ENCODE measurements around the gene DVL3. TPM values are rescaled to one million over a fixed set of nuclear protein-coding genes. Genes with fewer than 3 reads are reported as not detected.
"Not testable (repeated sequence)": the region's sequence is repeated elsewhere in the genome, so short reads cannot be mapped to it uniquely, and the experiment has no call there.

The DVL3 gene
- total RNA-seq, 1 experiment from 2014 or later: 108 TPM

GRCh38 chr3:184160456-184160855, 5.3 kb downstream of the DVL3 start:
- Histone ChIP-seq H2AFZ (no peak overlapping the region), H3K79me2 (ENCODE audit: low read depth) (peaks cover 73% of the 10 kb centered on the region), H3K9me2 (ENCODE audit: insufficient read depth) (no peaks in the 10 kb centered on the region), H3K4me1 (replicated peaks; ENCODE audit: insufficient read depth) (peaks cover 17% of the 10 kb centered on the region), H3K27ac (no peak overlapping the region), H3K27me3 (ENCODE audit: insufficient read depth, low read depth) (no peaks in the 10 kb centered on the region), H3K4me3 (no peak overlapping the region), H3K36me3 (ENCODE audit: low read depth) (peaks cover 21% of the 10 kb centered on the region; the same call in 1 of the 2 replicates), H3K4me2 (no peak overlapping the region), H3K9me3 (ENCODE audit: insufficient read depth, low read depth) (no peaks in the 10 kb centered on the region), H3F3A (ENCODE audit: insufficient read depth, low read depth) (peaks cover 10% of the 10 kb centered on the region), H4K20me1 (ENCODE audit: insufficient read depth) (peaks cover 56% of the 10 kb centered on the region)
- DNase-seq: no peak
- no peak for TF ChIP-seq CTCF (conservative IDR thresholded peaks at IDR 0.05)
- no peak for TF ChIP-seq EZH2 (IDR thresholded peaks at IDR 0.05; ENCODE audit: low read depth)
- no TSS peak for BruUV-seq (replicated peaks)
- intact Hi-C loops (cut with micrococcal nuclease; ENCODE audit: unreplicated experiment): no loop called here
- POLR2A ChIA-PET (ENCODE audit: unreplicated experiment): no interaction called here
- CTCF ChIA-PET: no interaction called here

GRCh38 chr3:184162571-184163070, 7.4 kb downstream of the DVL3 start:
- H3K79me2 ChIP-seq (ENCODE audit: low read depth): peaks cover 52% of the 10 kb centered on the region
- H3K4me3 ChIP-seq; H3K27ac ChIP-seq; BruUV-seq (replicated peaks); DNase-seq; H3K27me3 ChIP-seq (ENCODE audit: insufficient read depth, low read depth); H3K9me2 ChIP-seq (ENCODE audit: insufficient read depth); H3K4me2 ChIP-seq; H2AFZ ChIP-seq; H3F3A ChIP-seq (ENCODE audit: insufficient read depth, low read depth); intact Hi-C loops (cut with micrococcal nuclease; ENCODE audit: unreplicated experiment); POLR2A ChIA-PET (ENCODE audit: unreplicated experiment); H3K4me1 ChIP-seq (replicated peaks; ENCODE audit: insufficient read depth); H3K9me3 ChIP-seq (ENCODE audit: insufficient read depth, low read depth): not testable (repeated sequence)
- peaks cover 39% of the 10 kb centered on the region for H4K20me1 ChIP-seq (ENCODE audit: insufficient read depth)
- CTCF ChIA-PET: interaction anchor here (0.6 kb wide), 2 partner anchors 14 to 40 kb away, joined by 3 to 4 read pairs; no protein-coding TSS in a partner anchor
- H3K36me3 ChIP-seq (ENCODE audit: low read depth): peaks cover 39% of the 10 kb centered on the region

- TF ChIP-seq EZH2 (IDR thresholded peaks at IDR 0.05; ENCODE audit: low read depth) (no peak), CTCF (conservative IDR thresholded peaks at IDR 0.05) (no peak)
- intact Hi-C loops (cut with micrococcal nuclease; ENCODE audit: unreplicated experiment): no loop called here
- Histone ChIP-seq H3K4me2 (no peak overlapping the region), H4K20me1 (ENCODE audit: insufficient read depth) (peaks cover 30% of the 10 kb centered on the region), H3K4me1 (replicated peaks; ENCODE audit: insufficient read depth) (no peaks in the 10 kb centered on the region), H3K9me3 (ENCODE audit: insufficient read depth, low read depth) (no peaks in the 10 kb centered on the region), H3F3A (ENCODE audit: insufficient read depth, low read depth) (peaks cover 8% of the 10 kb centered on the region; the same call in 1 of the 2 replicates), H3K36me3 (ENCODE audit: low read depth) (peaks cover 39% of the 10 kb centered on the region), H3K9me2 (ENCODE audit: insufficient read depth) (no peaks in the 10 kb centered on the region), H3K27ac (no peak overlapping the region), H2AFZ (no peak overlapping the region), H3K27me3 (ENCODE audit: insufficient read depth, low read depth) (no peaks in the 10 kb centered on the region), H3K4me3 (no peak overlapping the region), H3K79me2 (ENCODE audit: low read depth) (peaks cover 31% of the 10 kb centered on the region)
- CTCF ChIA-PET: interaction anchor here (0.8 kb wide), 1 partner anchor 379 kb away, joined by 6 read pairs; no protein-coding TSS in a partner anchor
- no peak for DNase-seq
- BruUV-seq (replicated peaks): no TSS peak
- POLR2A ChIA-PET (ENCODE audit: unreplicated experiment): interaction anchor here (0.5 kb wide), 2 partner anchors 9 to 69 kb away, joined by 3 to 6 read pairs; no protein-coding TSS in a partner anchor
Measured at GRCh38 chr3:184164648-184165330, 9.6 kb downstream of the DVL3 start.

Measured in PC-9 (cell line).